Activated CD4-positive, alpha-beta T cell treated with anti-CD3 and anti-CD28 coated beads, Interleukin-2, amount 50 U/mL, for 1 hour (primary cell): ENCODE measurements around the gene IGF2BP3.
"Not testable (repeated sequence)": the region's sequence is repeated elsewhere in the genome, so short reads cannot be mapped to it uniquely, and the experiment has no call there.

Source experiments
- DNase-seq: peaks from one replicate; pipeline ENCODE4 v3.0.0-alpha.2; 2020

IGF2BP3 gene

DNA sequence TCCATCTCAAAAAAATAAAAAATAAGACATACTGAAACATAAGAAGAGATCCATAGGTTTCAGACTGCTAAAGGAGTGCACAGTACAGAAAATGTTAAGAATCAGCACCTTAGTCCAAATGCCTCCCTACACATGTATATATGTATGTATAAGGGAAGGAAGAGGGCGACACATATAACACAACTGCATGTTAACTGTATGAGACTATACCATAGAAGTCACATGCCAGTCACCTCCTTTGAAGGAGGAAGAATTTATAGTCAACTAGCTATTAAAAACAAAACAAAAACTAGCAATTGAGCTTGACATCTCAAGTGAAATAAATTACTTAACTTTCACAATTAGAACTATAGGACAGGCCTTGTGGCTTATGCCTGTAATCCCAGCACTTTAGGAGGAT lies 50.4 kb downstream of the IGF2BP3 start:
- DNase-seq, result no peak

DNA sequence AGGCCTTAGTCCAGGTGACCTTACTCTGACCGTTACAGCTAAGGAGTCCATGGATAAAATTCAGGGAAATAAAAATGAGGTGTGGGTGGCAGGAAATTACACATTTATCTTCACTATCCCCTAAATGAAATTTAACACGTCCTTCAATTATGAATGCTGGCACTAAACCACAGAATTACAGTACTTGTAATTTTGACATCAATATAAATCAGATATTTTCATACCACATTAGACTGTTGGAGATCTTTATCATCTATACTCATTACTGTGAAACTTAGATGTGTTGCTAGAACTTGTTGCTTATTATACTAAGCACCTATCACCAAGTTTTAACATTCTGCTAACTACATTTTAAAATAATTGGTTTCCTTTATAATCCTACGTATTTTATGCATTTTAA lies 51.1 kb downstream of the IGF2BP3 start:
- DNase-seq, result no peak

DNA sequence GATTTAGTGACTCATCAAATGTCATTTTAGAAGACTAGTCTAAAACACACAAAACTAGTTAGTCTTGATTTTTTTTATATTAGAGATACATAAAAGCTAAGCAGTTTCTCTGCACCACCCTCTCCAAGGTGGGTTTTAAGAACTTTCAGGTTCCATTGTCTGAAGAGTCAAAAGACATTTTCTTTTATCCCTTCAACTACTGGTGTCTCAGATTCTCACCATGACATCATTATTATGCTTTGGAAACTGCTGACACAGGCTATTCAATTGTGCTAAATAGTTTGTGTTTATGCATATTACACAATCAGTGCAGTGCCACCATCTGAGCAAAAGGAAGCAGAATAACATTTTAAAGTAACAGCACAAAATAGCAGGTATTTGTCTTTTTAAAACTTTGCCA lies 52.2 kb downstream of the IGF2BP3 start:
- no peak for DNase-seq

DNA sequence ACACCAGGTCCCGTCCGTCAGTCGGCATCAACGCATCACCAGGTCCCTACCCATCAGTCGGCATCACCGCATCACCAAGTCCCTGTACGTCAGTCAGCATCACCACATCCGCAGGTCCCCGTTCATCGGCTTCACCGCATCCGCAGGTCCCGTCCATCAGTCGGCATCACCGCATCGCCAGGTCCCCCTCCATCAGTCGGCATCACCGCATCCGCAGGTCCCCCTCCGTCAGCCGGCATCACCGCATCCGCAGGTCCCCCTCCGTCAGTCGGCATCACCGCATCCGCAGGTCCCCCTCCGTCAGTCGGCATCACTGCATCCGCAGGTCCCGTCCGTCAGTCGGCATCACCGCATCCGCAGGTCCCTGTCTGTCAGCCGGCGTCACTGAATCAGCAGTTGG lies 55.1 kb downstream of the IGF2BP3 start:
- no peak for DNase-seq

DNA sequence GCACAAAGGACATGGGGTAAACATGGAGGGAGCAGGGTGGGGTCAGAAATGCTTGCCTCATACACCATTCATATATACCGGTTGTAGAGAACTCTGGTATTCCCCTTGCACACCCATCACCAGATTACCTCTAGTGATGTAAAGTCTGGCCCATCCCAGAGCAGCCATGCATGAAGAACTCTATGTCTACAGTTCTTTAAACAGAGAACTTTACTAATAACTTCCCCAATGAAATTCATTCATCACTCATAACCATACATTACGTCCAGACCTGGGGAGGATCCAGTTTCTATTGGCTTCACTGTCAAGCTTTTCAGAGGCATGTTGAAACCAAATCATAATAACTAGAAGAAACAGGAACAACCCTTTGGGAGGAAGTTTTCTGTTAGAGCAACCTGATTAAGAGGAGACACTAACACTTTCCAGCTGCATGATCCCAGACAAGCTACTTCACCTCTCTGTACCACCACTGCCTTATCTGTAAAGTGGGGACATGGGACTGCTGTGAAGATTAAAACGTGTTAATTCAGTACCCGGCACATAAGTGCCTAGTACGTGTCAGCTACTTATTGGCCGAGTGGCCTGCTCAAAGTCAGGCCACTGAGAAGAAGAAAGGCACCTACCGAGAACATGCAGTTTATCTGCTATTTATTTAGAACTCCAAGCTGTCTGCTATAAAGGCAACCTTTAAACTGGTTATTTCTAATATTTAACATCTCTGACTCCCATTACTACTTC lies 59.7 kb downstream of the IGF2BP3 start:
- no peak for DNase-seq

DNA sequence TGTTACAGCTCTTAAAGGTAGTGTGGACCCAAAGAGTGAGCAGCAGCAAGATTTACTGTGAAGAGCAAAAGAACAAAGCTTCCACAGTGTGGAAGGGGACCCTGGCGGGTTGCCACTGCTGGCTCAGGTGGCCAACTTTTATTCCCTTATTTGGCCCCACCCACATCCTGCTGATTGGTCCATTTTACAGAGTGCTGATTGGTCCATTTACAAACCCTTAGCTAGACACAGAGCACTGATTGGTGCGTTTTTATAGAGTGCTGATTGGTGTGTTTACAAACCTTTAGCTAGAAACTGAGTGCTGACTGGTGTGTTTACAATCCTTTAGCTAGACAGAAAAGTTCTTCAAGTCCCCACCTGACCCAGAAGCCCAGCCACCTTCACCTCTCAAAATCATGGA lies 63.7 kb downstream of the IGF2BP3 start:
- not testable (repeated sequence) for DNase-seq

DNA sequence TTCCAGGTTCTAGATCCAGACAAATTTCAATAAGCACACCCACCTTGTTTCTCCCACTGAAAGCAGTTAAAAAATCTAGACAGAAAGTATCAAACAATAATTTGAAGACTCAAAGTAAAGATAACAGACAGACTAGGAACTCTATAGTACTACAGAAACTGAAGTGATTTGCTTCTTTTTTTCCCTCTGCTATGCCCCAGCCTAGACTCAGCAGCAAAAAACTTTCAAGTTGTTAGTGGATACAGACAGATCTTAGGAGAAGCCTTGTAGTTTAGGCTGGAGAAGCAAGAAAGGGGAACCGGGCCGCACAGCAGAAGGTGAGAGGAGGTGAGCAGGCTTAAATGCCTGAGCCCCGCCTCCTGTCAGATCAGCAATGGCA lies 65.1 kb downstream of the IGF2BP3 start:
- DNase-seq, result no peak

DNA sequence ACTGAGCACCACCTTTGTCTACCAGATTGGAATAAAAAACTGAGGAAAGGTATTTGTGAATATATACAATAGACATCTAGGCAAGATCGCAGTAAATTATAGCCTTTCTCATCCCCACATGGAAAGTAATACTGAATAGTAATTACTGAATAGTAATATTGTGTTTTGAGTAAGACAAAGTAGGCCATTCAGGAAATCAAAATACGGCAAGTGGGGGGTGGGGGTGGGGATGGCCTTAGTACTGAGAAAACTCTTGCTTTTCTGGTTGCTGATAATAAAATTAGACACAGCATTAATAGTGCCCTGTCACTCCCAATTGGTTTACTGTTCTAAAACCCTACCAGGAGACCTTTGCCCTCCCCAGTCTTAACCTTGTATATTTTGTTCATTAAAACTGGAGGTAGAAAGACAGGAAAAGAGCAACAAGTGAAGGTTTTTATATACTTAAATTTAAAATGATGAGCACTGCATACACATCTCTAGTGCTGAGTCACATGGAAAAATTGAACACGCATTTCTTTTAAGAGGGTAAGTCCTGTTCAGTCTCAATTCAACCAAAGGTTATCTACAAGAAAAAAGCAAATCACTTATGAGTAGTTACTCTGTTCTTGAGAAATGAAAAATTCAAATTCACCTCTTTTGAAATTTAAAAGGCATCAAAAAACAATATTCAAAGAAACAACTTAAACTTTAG lies 65.6 kb downstream of the IGF2BP3 start:
- no peak for DNase-seq

DNA sequence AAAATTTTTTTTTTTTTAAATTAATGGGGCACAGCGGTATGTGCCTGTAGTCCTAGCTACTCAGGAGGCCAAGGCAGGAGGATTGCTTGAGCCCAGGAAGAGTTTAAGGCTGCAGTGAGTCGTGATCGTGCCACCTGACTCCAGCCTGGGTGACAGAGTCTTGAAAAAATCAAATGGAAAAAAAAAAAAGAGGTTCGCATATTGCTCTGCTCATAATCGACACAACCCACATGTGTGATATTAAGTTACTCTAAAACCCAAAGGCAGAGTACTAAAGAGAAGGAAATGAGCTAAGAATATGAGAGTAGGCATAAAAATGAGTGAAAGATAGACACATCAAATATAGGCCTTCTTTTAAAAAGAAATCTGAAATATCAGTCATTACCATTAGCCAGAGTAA lies 66.3 kb downstream of the IGF2BP3 start:
- no peak for DNase-seq

DNA sequence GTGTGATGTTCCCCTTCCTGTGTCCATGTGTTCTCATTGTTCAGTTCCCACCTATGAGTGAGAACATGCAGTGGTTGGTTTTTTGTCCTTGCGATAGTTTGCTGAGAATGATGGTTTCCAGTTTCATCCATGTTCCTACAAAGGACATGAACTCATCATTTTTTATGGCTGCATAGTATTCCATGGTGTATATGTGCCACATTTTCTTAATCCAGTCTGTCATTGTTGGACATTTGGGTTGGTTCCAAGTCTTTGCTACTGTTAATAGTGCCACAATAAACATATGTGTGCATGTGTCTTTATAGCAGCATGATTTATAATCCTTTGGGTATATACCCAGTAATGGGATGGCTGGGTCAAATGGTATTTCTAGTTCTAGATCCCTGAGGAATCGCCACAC lies 72.2 kb downstream of the IGF2BP3 start:
- not testable (repeated sequence) for DNase-seq

DNA sequence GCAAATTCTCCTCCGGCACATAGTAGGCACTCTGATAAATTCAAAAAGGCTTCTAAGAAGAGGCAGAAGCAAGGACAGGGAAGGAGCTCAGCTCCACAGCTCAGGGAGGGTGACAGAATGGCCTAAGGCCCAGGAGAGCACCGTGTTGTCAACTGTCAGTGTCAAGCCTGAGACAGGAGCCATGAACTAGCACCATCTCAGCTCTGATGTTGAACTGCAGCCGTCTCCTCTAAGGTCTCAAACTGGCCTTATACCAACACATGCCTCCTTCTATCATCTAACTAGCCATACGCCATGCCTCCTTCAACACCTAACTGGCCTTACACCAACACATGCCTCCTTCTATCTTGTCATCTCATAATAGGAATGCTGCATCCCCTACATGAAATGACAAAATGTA lies 73.0 kb downstream of the IGF2BP3 start:
- DNase-seq, result no peak

DNA sequence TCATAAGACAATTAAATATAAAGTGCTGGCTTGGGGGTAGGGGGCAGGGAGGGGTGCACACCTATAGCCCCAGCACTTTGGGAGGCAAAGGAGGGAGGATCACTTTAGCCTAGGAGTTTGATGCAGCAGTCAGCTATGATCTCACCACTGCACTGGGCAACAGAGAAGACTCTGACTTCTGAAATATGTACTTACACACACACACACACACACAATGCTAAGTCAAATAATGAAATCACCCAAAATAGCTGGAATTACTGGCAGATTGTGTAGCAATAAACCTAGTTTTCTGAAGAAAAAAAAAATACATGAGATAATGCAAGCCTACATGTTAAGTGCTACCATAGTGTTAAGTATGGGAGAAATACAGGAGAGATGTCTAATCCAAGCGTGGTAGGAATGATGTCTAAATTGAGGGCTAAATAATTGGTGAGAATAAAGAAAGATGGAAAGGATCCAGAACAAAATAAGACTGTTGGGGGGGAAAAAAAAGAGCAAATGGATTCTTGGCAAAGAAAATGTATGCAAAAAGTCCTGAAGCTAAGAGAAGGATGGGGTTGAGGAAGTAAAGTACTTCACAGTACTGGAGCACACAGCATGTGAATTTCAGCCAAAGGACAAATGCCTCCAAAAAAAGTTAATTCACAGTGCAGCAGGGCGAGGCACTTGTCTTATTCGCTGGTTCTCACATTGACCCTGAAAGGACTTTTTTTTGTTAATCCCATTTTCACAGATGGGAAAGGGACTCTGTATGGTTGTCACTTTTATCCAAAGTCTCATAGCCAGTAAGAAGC lies 73.9 kb downstream of the IGF2BP3 start:
- DNase-seq, result no peak

DNA sequence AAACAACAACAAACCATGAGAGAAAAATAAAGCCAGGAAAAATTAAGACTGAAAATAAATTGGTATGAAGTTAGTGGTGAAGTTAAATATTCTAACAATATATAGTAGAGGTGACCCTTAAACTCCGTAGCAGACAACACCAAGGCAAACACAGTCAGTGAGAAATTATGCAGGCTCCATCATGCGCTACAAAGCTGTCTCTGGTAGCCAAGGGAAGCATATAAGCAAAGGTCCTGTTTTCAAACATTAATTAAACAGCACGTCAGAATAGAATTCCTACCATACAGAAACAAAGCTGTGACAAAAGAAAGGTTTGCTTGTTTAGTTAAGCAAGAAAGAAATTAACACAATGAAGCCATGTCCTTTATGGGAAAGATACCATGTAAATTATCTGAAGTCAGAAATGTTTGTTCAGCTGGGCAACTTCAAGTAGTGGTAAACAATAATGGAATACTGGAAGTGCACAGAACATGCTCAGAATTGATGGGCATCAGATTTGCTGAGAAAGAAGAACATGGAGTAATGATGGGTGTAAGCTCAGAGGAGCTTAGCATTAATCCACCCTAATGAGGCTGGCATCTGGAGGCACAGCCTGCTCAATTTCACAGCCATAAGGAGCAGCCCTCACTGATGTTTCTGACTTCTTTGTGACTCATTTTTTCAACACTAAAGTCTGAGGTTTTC lies 75.7 kb downstream of the IGF2BP3 start:
- no peak for DNase-seq

DNA sequence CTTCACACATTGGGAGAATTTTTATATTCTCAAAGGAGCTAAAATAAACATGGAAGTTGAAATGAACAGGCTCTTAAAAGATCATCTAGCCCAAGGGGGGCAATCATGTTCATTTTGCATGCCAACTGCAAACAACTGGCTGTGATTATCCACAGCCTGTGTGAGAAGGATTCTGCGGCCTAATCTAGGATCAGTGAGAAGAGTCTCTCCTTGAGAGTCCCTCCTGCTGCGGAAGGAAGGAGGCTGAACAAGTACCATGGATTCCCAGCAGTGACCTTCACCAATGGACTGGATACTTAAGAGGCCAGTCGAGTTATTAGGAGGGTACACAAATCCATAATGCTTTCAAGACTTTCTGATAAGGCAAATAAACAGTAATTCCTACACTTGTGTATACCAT lies 76.7 kb downstream of the IGF2BP3 start:
- DNase-seq, result no peak

DNA sequence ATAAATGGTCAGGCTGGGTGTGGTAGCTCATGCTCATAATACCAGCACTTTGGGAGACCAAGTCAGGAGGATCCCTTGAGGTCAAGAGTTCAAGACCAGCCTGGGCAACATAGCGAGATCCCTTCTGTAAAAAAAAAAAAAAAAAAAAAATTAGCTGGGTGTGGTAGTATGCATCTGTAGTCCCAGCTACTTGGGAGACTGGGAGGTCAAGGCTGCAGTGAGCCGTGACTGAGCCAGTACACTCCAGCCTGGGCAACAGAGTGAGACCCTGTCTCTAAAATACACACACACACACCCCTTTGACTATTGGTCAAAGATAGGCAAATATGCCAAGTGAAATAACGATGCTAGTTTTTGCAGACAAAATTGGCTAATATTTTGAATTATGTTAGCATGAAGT lies 80.6 kb downstream of the IGF2BP3 start:
- no peak for DNase-seq

DNA sequence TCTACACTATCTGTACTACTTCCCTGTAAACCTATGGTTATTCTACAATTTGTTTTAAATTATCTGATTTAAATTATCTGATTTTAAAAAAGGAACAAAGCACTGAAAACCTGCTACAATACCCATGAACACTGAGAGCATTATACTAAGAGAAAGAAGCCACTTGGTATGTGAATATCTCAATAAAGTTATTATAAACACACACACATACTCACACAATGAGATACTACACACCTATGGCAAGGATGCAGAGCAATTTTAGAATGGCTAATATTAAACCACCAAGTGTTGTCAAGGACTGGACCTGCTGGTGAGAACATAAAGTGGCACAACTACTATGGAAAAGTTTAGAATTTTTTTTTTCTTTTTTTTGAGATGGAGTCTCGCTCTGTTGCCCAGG lies 82.7 kb downstream of the IGF2BP3 start:
- DNase-seq, result no peak

DNA sequence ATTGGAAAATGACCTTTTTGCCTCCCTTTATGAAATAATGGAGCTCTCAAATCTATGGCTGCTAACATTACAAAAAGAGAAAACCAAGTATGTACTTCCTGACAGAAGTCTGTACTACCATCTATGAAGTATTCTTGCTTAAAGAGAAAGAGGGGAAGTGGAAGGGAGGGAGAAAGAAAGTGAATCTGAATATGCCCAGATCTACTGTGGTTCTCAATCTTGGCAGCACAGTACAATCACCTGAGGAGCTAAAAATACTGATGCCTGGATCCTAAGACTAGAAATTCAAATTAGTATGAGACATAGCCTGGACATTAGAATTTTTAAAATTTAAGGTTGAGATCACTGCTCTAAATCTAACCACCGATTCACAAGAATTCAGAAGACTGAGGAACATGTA lies 85.2 kb downstream of the IGF2BP3 start:
- no peak for DNase-seq

DNA sequence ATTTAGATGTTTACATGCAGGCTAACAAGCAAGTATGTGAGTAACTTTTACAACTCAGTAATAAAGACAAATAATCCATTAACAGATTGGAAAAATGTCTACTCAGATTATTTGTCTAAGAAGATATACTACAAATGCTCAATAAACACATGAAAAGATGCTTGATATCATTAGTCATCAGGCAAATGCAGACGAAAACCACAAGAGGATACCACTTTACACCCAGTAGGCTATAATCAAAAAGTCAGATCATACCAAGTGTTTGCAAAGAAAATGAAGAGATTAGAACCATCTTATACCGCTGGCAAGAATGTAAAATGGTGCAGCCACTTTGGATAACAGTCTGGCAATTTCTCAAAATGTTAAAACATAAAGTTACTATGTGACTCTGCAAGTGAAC lies 87.1 kb downstream of the IGF2BP3 start:
- no peak for DNase-seq

DNA sequence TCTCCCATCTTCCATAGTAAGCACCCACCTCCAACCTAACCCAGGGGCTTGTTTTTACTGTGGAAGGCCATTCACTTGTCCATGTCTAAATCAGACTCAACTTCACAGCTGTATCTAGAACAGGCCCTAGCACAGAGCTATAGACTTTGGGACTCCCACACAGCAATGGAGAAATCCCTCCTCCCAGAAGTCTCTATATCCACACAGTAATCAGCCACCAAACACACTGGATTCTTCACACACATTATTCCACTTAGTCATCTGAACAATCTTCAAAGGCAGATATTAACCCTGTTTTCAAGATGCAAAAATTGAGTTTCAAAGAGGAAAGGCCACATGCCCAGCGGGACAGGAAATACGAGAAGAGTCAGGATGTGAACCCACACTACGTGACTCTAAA lies 89.3 kb downstream of the IGF2BP3 start:
- DNase-seq, result no peak

DNA sequence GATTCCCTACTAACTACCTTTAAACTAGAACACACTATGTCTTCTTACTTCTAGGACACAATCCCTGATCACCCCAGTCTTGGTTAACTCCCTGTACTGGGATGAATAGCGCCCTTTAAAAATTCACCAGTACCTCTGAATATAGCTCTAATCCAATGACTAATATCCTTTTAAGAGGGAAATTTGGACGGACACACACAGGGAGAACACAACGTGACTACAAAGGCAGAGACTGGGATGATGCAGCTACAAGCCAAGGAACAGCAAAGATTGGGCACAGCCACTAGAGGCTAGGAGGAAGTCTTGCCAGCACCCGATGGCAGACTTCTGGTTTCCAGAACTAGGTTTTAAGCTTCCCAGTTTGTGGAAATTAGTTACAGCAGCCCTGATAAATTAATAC lies 89.7 kb downstream of the IGF2BP3 start:
- DNase-seq, result no peak

DNA sequence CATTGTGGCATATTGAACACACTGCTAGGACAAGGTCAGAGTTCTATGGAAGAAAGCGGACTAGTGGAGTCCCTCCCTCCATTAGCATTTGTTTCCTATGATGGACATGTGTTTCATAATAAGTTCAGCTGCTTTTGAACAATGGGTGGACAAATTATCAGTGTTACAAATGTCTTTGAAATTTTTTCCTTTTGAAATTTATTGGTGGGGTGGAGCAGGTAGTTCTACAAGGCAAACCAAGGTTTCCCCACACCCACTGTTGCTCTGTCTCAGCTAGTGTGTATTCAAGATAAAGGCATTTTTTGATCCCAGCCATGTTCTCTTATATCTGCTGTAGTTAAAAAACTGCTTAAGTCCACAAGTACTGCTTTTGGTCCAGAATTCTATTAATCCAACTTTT lies 91.3 kb downstream of the IGF2BP3 start:
- no peak for DNase-seq

DNA sequence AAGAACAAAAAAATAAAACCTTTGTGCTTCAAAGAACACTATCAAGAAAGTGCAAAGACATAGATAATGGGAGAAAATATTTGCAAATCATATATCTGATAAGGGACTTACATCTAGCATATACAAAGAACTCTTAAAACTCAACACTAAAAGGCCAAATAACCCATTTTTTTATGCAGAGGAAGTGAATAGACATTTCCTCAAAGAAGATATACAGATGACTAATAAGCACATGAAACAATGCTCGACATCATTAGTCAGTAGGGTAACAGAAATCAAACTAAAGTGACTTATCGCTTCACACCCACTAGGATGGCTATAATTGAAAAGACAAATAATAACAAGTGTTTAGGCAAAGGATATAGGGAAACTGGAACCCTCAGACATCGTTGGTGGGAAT lies 93.2 kb downstream of the IGF2BP3 start:
- no peak for DNase-seq
